Uterus (tissue), 4 donors: ENCODE data around the gene IGFL4. TPM values are rescaled to one million over a fixed set of nuclear protein-coding genes. Genes with fewer than 3 reads are reported as not detected.

Experiments used
- DNase-seq, 2 donors: peaks; one replicate each; pipeline ENCODE4 v3.0.0-alpha.2; 2019 to 2020
- H3K27ac ChIP-seq, 2 donors: fragments of 200-600 bp; sonication (generic); 1 replicate in 1 of 2; 2 replicates in 1 of 2; pipeline ENCODE4 v1.5.1; 2016 to 2018
- H3K27me3 ChIP-seq, 2 donors: fragments of 200-600 bp; sonication (generic); one replicate each; pipeline ENCODE4 v1.5.1; 2018 to 2019; ENCODE audit warnings: control low read depth in 1 of 2
- H3K36me3 ChIP-seq, 2 donors: fragments of 200-600 bp; sonication (generic); one replicate each; pipeline ENCODE4 v1.5.1; 2019; ENCODE audit warnings: control low read depth in 1 of 2
- H3K4me1 ChIP-seq, 2 donors: fragments of 200-600 bp; sonication (generic); one replicate each; pipeline ENCODE4 v1.5.1; 2018 to 2019; ENCODE audit warnings: control low read depth in 1 of 2
- H3K4me3 ChIP-seq, 2 donors: fragments of 200-600 bp; sonication (generic); 1 replicate in 1 of 2; 2 replicates in 1 of 2; pipeline ENCODE4 v1.5.1; 2018 to 2019; ENCODE audit warnings: mild to moderate bottlenecking in 1 of 2
- H3K9me3 ChIP-seq, 2 donors: fragments of 200-600 bp; sonication (generic); one replicate each; pipeline ENCODE4 v1.5.1; 2019; ENCODE audit warnings: control low read depth in 1 of 2
- CTCF ChIP-seq, 4 experiments: fragments of 200-600 bp in 2 of 4; fragments of 450-650 bp in 2 of 4; sonication (generic) in 2 of 4; IDR thresholded peaks; one replicate each; pipeline ENCODE4 v1.5.1; 2016 to 2019; ENCODE audit warnings: antibody characterized with exemption in 4 of 4, mild to moderate bottlenecking in 2 of 4, moderate library complexity in 1 of 4
- POLR2A ChIP-seq, 2 donors: fragments of 450-650 bp; IDR thresholded peaks; one replicate each; pipeline ENCODE4 v1.6.1; 2016; ENCODE audit warnings: antibody characterized with exemption in 2 of 2, mild to moderate bottlenecking in 1 of 2, moderate library complexity in 1 of 2
- intact Hi-C: fragments of 100-400 bp; cut with DNase I; formaldehyde crosslinking; loops from one replicate; pipeline ENCODE4 v1.15.1; 2023; ENCODE audit warnings: low total_unique reads
- total RNA-seq, 4 donors: library from RNA; depleted of rRNA in 3 of 4; stranded (reverse); fragments of >200 nt in 3 of 4; gene quantifications; one replicate each; pipeline versions ENCODE4 v1.1.0 to v1.2.4, GENCODE V29; 2014 to 2023
- donor health status: DM: yes; HTN: yes; CAD: no.

IGFL4 gene
- total RNA-seq, 4 donors from 2014 or later: not detected

GRCh38 chr19:46036744-46037128 lies 4.1 kb downstream of the IGFL4 start:
- no peak overlapping the region for H3K27ac ChIP-seq
- DNase-seq: no peak
- H3K4me3 ChIP-seq: no peak overlapping the region
- H3K9me3 ChIP-seq: no peaks in the 10 kb centered on the region
- no peaks in the 10 kb centered on the region for H3K27me3 ChIP-seq
- no peaks in the 10 kb centered on the region for H3K4me1 ChIP-seq
- H3K36me3 ChIP-seq: no peaks in the 10 kb centered on the region
- intact Hi-C loops: no loop called here
- TF ChIP-seq POLR2A (IDR thresholded peaks at IDR 0.05) (no peak), CTCF (IDR thresholded peaks at IDR 0.05) (no peak)

GRCh38 chr19:46035986-46036743 lies 4.6 kb downstream of the IGFL4 start:
- TF ChIP-seq CTCF (IDR thresholded peaks at IDR 0.05) (no peak), POLR2A (IDR thresholded peaks at IDR 0.05) (no peak)
- intact Hi-C loops: no loop called here
- Histone ChIP-seq H3K36me3 (no peaks in the 10 kb centered on the region), H3K4me1 (no peaks in the 10 kb centered on the region), H3K27me3 (no peaks in the 10 kb centered on the region), H3K9me3 (no peaks in the 10 kb centered on the region), H3K4me3 (no peak overlapping the region), H3K27ac (no peak overlapping the region)
- DNase-seq: no peak

- no peak for DNase-seq
- no peak for TF ChIP-seq CTCF (IDR thresholded peaks at IDR 0.05)
- no peak for TF ChIP-seq POLR2A (IDR thresholded peaks at IDR 0.05)
- Histone ChIP-seq H3K27ac (no peak overlapping the region), H3K4me1 (no peaks in the 10 kb centered on the region), H3K36me3 (no peaks in the 10 kb centered on the region), H3K27me3 (no peaks in the 10 kb centered on the region), H3K9me3 (no peaks in the 10 kb centered on the region), H3K4me3 (no peak overlapping the region)
- intact Hi-C loops: no loop called here
These were observed 5.3 kb downstream of the IGFL4 start for GRCh38 chr19:46035546-46035945.

- no peak overlapping the region for H3K4me3 ChIP-seq
- no peak for DNase-seq
- no peak for TF ChIP-seq CTCF (IDR thresholded peaks at IDR 0.05)
- no peak for TF ChIP-seq POLR2A (IDR thresholded peaks at IDR 0.05)
- H3K4me1 ChIP-seq: no peaks in the 10 kb centered on the region
- no peaks in the 10 kb centered on the region for H3K9me3 ChIP-seq
- H3K27me3 ChIP-seq: no peaks in the 10 kb centered on the region
- H3K36me3 ChIP-seq: no peaks in the 10 kb centered on the region
- intact Hi-C loops: no loop called here
- H3K27ac ChIP-seq: no peak overlapping the region
These were observed 7.4 kb downstream of the IGFL4 start for GRCh38 chr19:46033401-46033800.

GRCh38 chr19:46032597-46033025 lies 8.2 kb downstream of the IGFL4 start:
- intact Hi-C loops: no loop called here
- Histone ChIP-seq H3K9me3 (no peaks in the 10 kb centered on the region), H3K27ac (no peak overlapping the region), H3K27me3 (no peaks in the 10 kb centered on the region), H3K36me3 (no peaks in the 10 kb centered on the region), H3K4me1 (no peaks in the 10 kb centered on the region), H3K4me3 (no peak overlapping the region)
- no peak for DNase-seq
- TF ChIP-seq CTCF (IDR thresholded peaks at IDR 0.05): no peak
- TF ChIP-seq POLR2A (IDR thresholded peaks at IDR 0.05): no peak
